ENCODE data around the gene NUDCD3.

The NUDCD3 gene

GRCh38 chr7:44469461-44470134 is 20.9 kb downstream of the NUDCD3 start:
- H3K4me1 Mint-ChIP-seq, result peaks cover 65% of the 10 kb centered on the region
- H3K27me3 Mint-ChIP-seq, result no peaks in the 10 kb centered on the region
- DNase-seq (ENCODE audit: low spot score in 2 of 2), result no peak
- H3K36me3 Mint-ChIP-seq (ENCODE audit: insufficient read depth), result peaks cover 57% of the 10 kb centered on the region
- no peaks in the 10 kb centered on the region for H3K9me3 Mint-ChIP-seq
- peak overlapping the region; percentile 42 for H3K27ac Mint-ChIP-seq (ENCODE audit: low read depth)
- no peak overlapping the region for H3K4me3 Mint-ChIP-seq
- no peak for ATAC-seq (replicated peaks; ENCODE audit: extremely low read depth, poor library complexity, severe bottlenecking)

- Mint-ChIP-seq H3K9me3 (no peaks in the 10 kb centered on the region), H3K4me1 (peaks cover 66% of the 10 kb centered on the region), H3K27ac (ENCODE audit: low read depth) (peak overlapping the region; percentile 29), H3K36me3 (ENCODE audit: insufficient read depth) (peaks cover 38% of the 10 kb centered on the region), H3K4me3 (peak overlapping the region; percentile 23), H3K27me3 (no peaks in the 10 kb centered on the region)
- DNase-seq (ENCODE audit: low spot score in 2 of 2), result no peak
- ATAC-seq (replicated peaks; ENCODE audit: extremely low read depth, poor library complexity, severe bottlenecking), result no peak
Observed at GRCh38 chr7:44467217-44467548, 23.3 kb downstream of the NUDCD3 start.

- Mint-ChIP-seq H3K27me3 (no peaks in the 10 kb centered on the region), H3K9me3 (no peaks in the 10 kb centered on the region), H3K4me3 (peak overlapping the region; percentile 23), H3K4me1 (peaks cover 67% of the 10 kb centered on the region), H3K36me3 (ENCODE audit: insufficient read depth) (peaks cover 39% of the 10 kb centered on the region), H3K27ac (ENCODE audit: low read depth) (peak overlapping the region; percentile 29)
- DNase-seq (ENCODE audit: low spot score in 2 of 2) (no peak), ATAC-seq (replicated peaks; ENCODE audit: extremely low read depth, poor library complexity, severe bottlenecking) (no peak)
Observed at GRCh38 chr7:44466300-44467216, 23.9 kb downstream of the NUDCD3 start.

- H3K4me3 Mint-ChIP-seq, result no peak overlapping the region
Observed at GRCh38 chr7:44465490-44465889, 25.0 kb downstream of the NUDCD3 start.

GRCh38 chr7:44463169-44463808 is 27.2 kb downstream of the NUDCD3 start:
- Mint-ChIP-seq H3K27ac (ENCODE audit: low read depth) (no peak overlapping the region), H3K4me3 (no peak overlapping the region), H3K9me3 (no peaks in the 10 kb centered on the region), H3K36me3 (ENCODE audit: insufficient read depth) (peaks cover 30% of the 10 kb centered on the region), H3K27me3 (no peaks in the 10 kb centered on the region), H3K4me1 (peaks cover 70% of the 10 kb centered on the region)
- ATAC-seq (replicated peaks; ENCODE audit: extremely low read depth, poor library complexity, severe bottlenecking), result no peak
- no peak for DNase-seq (ENCODE audit: low spot score in 2 of 2)

More at GRCh38 chr7:44465490-44465889, 25.0 kb downstream of the NUDCD3 start:
- peaks cover 72% of the 10 kb centered on the region for H3K4me1 Mint-ChIP-seq
- DNase-seq (ENCODE audit: low spot score in 2 of 2) (no peak), ATAC-seq (replicated peaks; ENCODE audit: extremely low read depth, poor library complexity, severe bottlenecking) (no peak)
- H3K9me3 Mint-ChIP-seq, result no peaks in the 10 kb centered on the region
- H3K36me3 Mint-ChIP-seq (ENCODE audit: insufficient read depth), result peaks cover 39% of the 10 kb centered on the region
- no peak overlapping the region for H3K27ac Mint-ChIP-seq (ENCODE audit: low read depth)
- H3K27me3 Mint-ChIP-seq, result no peaks in the 10 kb centered on the region

- peaks cover 64% of the 10 kb centered on the region for H3K4me1 Mint-ChIP-seq
- H3K36me3 Mint-ChIP-seq (ENCODE audit: insufficient read depth), result peaks cover 18% of the 10 kb centered on the region
- H3K4me3 Mint-ChIP-seq, result peak overlapping the region; percentile 58
- H3K9me3 Mint-ChIP-seq, result no peaks in the 10 kb centered on the region
- no peak for DNase-seq (ENCODE audit: low spot score in 2 of 2)
- H3K27ac Mint-ChIP-seq (ENCODE audit: low read depth), result peak overlapping the region; percentile 60
- no peaks in the 10 kb centered on the region for H3K27me3 Mint-ChIP-seq
- ATAC-seq (replicated peaks; ENCODE audit: extremely low read depth, poor library complexity, severe bottlenecking), result no peak
Observed at GRCh38 chr7:44461387-44461786, 29.1 kb downstream of the NUDCD3 start.

- H3K9me3 Mint-ChIP-seq, result no peaks in the 10 kb centered on the region
- peak; percentile 100 for ATAC-seq (replicated peaks; ENCODE audit: extremely low read depth, poor library complexity, severe bottlenecking)
- peaks cover 20% of the 10 kb centered on the region for H3K36me3 Mint-ChIP-seq (ENCODE audit: insufficient read depth)
- peak overlapping the region; percentile 75 for H3K27ac Mint-ChIP-seq (ENCODE audit: low read depth)
- no peaks in the 10 kb centered on the region for H3K27me3 Mint-ChIP-seq
- peak overlapping the region; percentile 58 for H3K4me3 Mint-ChIP-seq
- H3K4me1 Mint-ChIP-seq, result peaks cover 61% of the 10 kb centered on the region
- DNase-seq (ENCODE audit: low spot score in 2 of 2), result peak in 1 of 2 donors; percentile 62
Observed at GRCh38 chr7:44460325-44460724, 30.1 kb downstream of the NUDCD3 start.

- no peaks in the 10 kb centered on the region for H3K9me3 Mint-ChIP-seq
- DNase-seq (ENCODE audit: low spot score in 2 of 2) (no peak), ATAC-seq (replicated peaks; ENCODE audit: extremely low read depth, poor library complexity, severe bottlenecking) (no peak)
- H3K4me1 Mint-ChIP-seq, result peaks cover 50% of the 10 kb centered on the region
- H3K36me3 Mint-ChIP-seq (ENCODE audit: insufficient read depth), result peaks cover 17% of the 10 kb centered on the region
- H3K27ac Mint-ChIP-seq (ENCODE audit: low read depth), result no peak overlapping the region
- H3K4me3 Mint-ChIP-seq, result no peak overlapping the region
- no peaks in the 10 kb centered on the region for H3K27me3 Mint-ChIP-seq
Observed at GRCh38 chr7:44455155-44455554, 35.3 kb downstream of the NUDCD3 start.

- DNase-seq (ENCODE audit: low spot score in 2 of 2) (no peak), ATAC-seq (replicated peaks; ENCODE audit: extremely low read depth, poor library complexity, severe bottlenecking) (peak; percentile 24)
- Mint-ChIP-seq H3K27me3 (no peaks in the 10 kb centered on the region), H3K4me3 (no peak overlapping the region), H3K36me3 (ENCODE audit: insufficient read depth) (peaks cover 17% of the 10 kb centered on the region), H3K9me3 (no peaks in the 10 kb centered on the region), H3K27ac (ENCODE audit: low read depth) (no peak overlapping the region), H3K4me1 (peaks cover 46% of the 10 kb centered on the region)
Observed at GRCh38 chr7:44454348-44454747, 36.1 kb downstream of the NUDCD3 start.

GRCh38 chr7:44451123-44451522 is 39.3 kb downstream of the NUDCD3 start:
- Mint-ChIP-seq H3K9me3 (no peaks in the 10 kb centered on the region), H3K4me3 (no peak overlapping the region), H3K36me3 (ENCODE audit: insufficient read depth) (peaks cover 22% of the 10 kb centered on the region), H3K27me3 (no peaks in the 10 kb centered on the region), H3K4me1 (peaks cover 51% of the 10 kb centered on the region), H3K27ac (ENCODE audit: low read depth) (no peak overlapping the region)
- DNase-seq (ENCODE audit: low spot score in 2 of 2), result no peak
- no peak for ATAC-seq (replicated peaks; ENCODE audit: extremely low read depth, poor library complexity, severe bottlenecking)

- Mint-ChIP-seq H3K36me3 (ENCODE audit: insufficient read depth) (peaks cover 22% of the 10 kb centered on the region), H3K4me1 (peaks cover 45% of the 10 kb centered on the region), H3K4me3 (no peak overlapping the region), H3K27ac (ENCODE audit: low read depth) (peak overlapping the region; percentile 50), H3K9me3 (no peaks in the 10 kb centered on the region), H3K27me3 (no peaks in the 10 kb centered on the region)
- DNase-seq (ENCODE audit: low spot score in 2 of 2) (no peak), ATAC-seq (replicated peaks; ENCODE audit: extremely low read depth, poor library complexity, severe bottlenecking) (no peak)
Observed at GRCh38 chr7:44449584-44449928, 40.9 kb downstream of the NUDCD3 start.

- no peak overlapping the region for H3K4me3 Mint-ChIP-seq
- peaks cover 43% of the 10 kb centered on the region for H3K4me1 Mint-ChIP-seq
- DNase-seq (ENCODE audit: low spot score in 2 of 2), result no peak
- H3K9me3 Mint-ChIP-seq, result no peaks in the 10 kb centered on the region
- H3K27me3 Mint-ChIP-seq, result no peaks in the 10 kb centered on the region
- ATAC-seq (replicated peaks; ENCODE audit: extremely low read depth, poor library complexity, severe bottlenecking), result no peak
- H3K36me3 Mint-ChIP-seq (ENCODE audit: insufficient read depth), result peaks cover 22% of the 10 kb centered on the region
- H3K27ac Mint-ChIP-seq (ENCODE audit: low read depth), result peak overlapping the region; percentile 50
Observed at GRCh38 chr7:44448922-44449583, 41.4 kb downstream of the NUDCD3 start.
